CD4-positive, alpha-beta T cell (primary cell): Measurements from ENCODE around the gene PMM1. TPM values are rescaled to one million over a fixed set of nuclear protein-coding genes. Genes with fewer than 3 reads are reported as not detected.

Source experiments
- ATAC-seq: fragments of 200-7000 bp; cut with Tn5 transposase; one replicate; pipeline ENCODE4 v1.10.0; 2022; ENCODE audit warnings: mild to moderate bottlenecking; ENCODE audit not compliant: poor library complexity
- CTCF ChIA-PET: fragments of 350-600 bp; sonication (Branson Sonifier 250); formaldehyde crosslinking; loops from one replicate; lab custom pipeline; 2021; ENCODE audit warnings: antibody characterized with exemption, inconsistent platforms; lab: Charles Lee
- POLR2A ChIA-PET: fragments of 350-600 bp; sonication (Branson Sonifier 250); formaldehyde crosslinking; loops from one replicate; lab custom pipeline; 2021; ENCODE audit warnings: antibody characterized with exemption, inconsistent platforms; lab: Charles Lee
- DNase-seq, 14 experiments: peaks; one replicate each; pipeline ENCODE4 v3.0.0-alpha.2; 2013 to 2020; ENCODE audit warnings: mixed read lengths in 2 of 14
- H3K27ac ChIP-seq, 2 donors: one replicate each; pipeline versions ENCODE4 v1.5.1 to v1.7.0; 2013; ENCODE audit warnings: low read length in 2 of 2, low read depth in 1 of 2, mild to moderate bottlenecking in 1 of 2
- H3K27me3 ChIP-seq, 2 experiments: 1 replicate in 1 of 2; 2 replicates in 1 of 2; pipeline versions ENCODE4 v1.6.1 to v1.7.0; 2013; ENCODE audit warnings: low read length in 2 of 2, control low read depth in 1 of 2, mild to moderate bottlenecking in 1 of 2, moderate library complexity in 1 of 2; ENCODE audit not compliant: insufficient read depth in 2 of 2, control insufficient read depth in 1 of 2
- H3K36me3 ChIP-seq: one replicate; pipeline ENCODE4 v1.6.1; 2013; ENCODE audit warnings: low read length, control low read depth; ENCODE audit not compliant: insufficient read depth
- H3K4me1 ChIP-seq: one replicate; pipeline ENCODE4 v1.6.1; 2013; ENCODE audit warnings: low read length, control low read depth; ENCODE audit not compliant: insufficient read depth
- H3K4me3 ChIP-seq: one replicate; pipeline ENCODE4 v1.5.1; 2013; ENCODE audit warnings: mild to moderate bottlenecking, low read length, moderate library complexity
- H3K9me3 ChIP-seq, 2 experiments: 1 replicate in 1 of 2; 2 replicates in 1 of 2; pipeline versions ENCODE4 v1.6.1 to v1.7.0; 2013; ENCODE audit warnings: low read length in 2 of 2, mild to moderate bottlenecking in 2 of 2, control low read depth in 1 of 2, moderate library complexity in 1 of 2; ENCODE audit not compliant: control insufficient read depth in 1 of 2, insufficient read depth in 1 of 2
- H3K27ac Mint-ChIP-seq: one replicate; pipeline ENCODE4 v1.8.0; 2020; ENCODE audit warnings: mixed read lengths
- H3K27me3 Mint-ChIP-seq: one replicate; pipeline ENCODE4 v1.8.0; 2021; ENCODE audit warnings: mixed read lengths
- H3K36me3 Mint-ChIP-seq: one replicate; pipeline ENCODE4 v1.8.0; 2021; ENCODE audit warnings: low read depth, mixed read lengths
- H3K4me1 Mint-ChIP-seq: one replicate; pipeline ENCODE4 v1.8.0; 2021; ENCODE audit warnings: low read depth, mixed read lengths
- H3K4me3 Mint-ChIP-seq: one replicate; pipeline ENCODE4 v1.8.0; 2020; ENCODE audit warnings: mild to moderate bottlenecking, mixed read lengths
- H3K9me3 Mint-ChIP-seq: one replicate; pipeline ENCODE4 v1.8.0; 2020; ENCODE audit warnings: mixed read lengths
- CTCF ChIP-seq: fragments of 200-600 bp; IDR thresholded peaks from one replicate; pipeline ENCODE4 v1.8.0; 2022; ENCODE audit warnings: antibody characterized with exemption, mild to moderate bottlenecking
- intact Hi-C, 2 experiments: fragments of 100-400 bp; cut with DNase I in 1 of 2; cut with micrococcal nuclease in 1 of 2; formaldehyde crosslinking; loops; one replicate each; pipeline versions ENCODE4 v1.15.1 to v1.9.0; 2023 to 2025; cut with DNase I, micrococcal nuclease
- total RNA-seq, 174 experiments: library from RNA in 2 of 174; stranded (reverse) in 2 of 174; gene quantifications; one replicate each; pipeline ENCODE4 v1.2.3 and lab custom pipeline; 2021 to 2026

The PMM1 gene
- total RNA-seq, 2 experiments from 2014 or later = 24.8 to 25.5 TPM

- peaks cover 55% of the 10 kb centered on the region for H3K36me3 Mint-ChIP-seq
- H3K4me1 Mint-ChIP-seq = peaks cover 21% of the 10 kb centered on the region
- no peak overlapping the region for H3K27ac Mint-ChIP-seq
- no peak for DNase-seq
- Histone ChIP-seq H3K27ac (no peak overlapping the region), H3K36me3 (peaks cover 39% of the 10 kb centered on the region), H3K4me3 (no peak overlapping the region), H3K9me3 (no peaks in the 10 kb centered on the region), H3K4me1 (peaks cover 19% of the 10 kb centered on the region), H3K27me3 (no peaks in the 10 kb centered on the region)
- no peak overlapping the region for H3K4me3 Mint-ChIP-seq
- no peaks in the 10 kb centered on the region for H3K9me3 Mint-ChIP-seq
- H3K27me3 Mint-ChIP-seq = no peaks in the 10 kb centered on the region
- POLR2A ChIA-PET = interaction anchor here (1.0 kb wide), 1 partner anchor 12 kb away, joined by 3 read pairs; the partner anchor contains the start of gene PMM1
- TF ChIP-seq CTCF = no peak
- ATAC-seq = no peak
- CTCF ChIA-PET = no interaction called here
- intact Hi-C loops = no loop called here
Observed at GRCh38 chr22:41600976-41601375, 11.3 kb upstream of the PMM1 start.

GRCh38 chr22:41598891-41599635, 9.4 kb upstream of the PMM1 start:
- peaks cover 18% of the 10 kb centered on the region for H3K4me1 Mint-ChIP-seq
- Histone ChIP-seq H3K36me3 (peaks cover 33% of the 10 kb centered on the region), H3K9me3 (no peaks in the 10 kb centered on the region), H3K27me3 (no peaks in the 10 kb centered on the region), H3K4me3 (no peak overlapping the region), H3K27ac (no peak overlapping the region), H3K4me1 (peaks cover 14% of the 10 kb centered on the region)
- H3K9me3 Mint-ChIP-seq = no peaks in the 10 kb centered on the region
- no peaks in the 10 kb centered on the region for H3K27me3 Mint-ChIP-seq
- intact Hi-C loops = loop anchor here in 1 of 2 experiments (10.0 kb wide), 1 partner anchor 134 kb away; the partner anchor contains the start of genes ACO2 and PHF5A
- POLR2A ChIA-PET = interaction anchor here (1.7 to 1.8 kb wide), 2 partner anchors 10 to 22 kb away, joined by 4 to 8 read pairs; partner anchors contain the start of genes DESI1, PMM1 and XRCC6
- DNase-seq (no peak), ATAC-seq (no peak)
- H3K36me3 Mint-ChIP-seq = peaks cover 36% of the 10 kb centered on the region
- CTCF ChIA-PET = no interaction called here
- TF ChIP-seq CTCF = no peak
- no peak overlapping the region for H3K4me3 Mint-ChIP-seq
- no peak overlapping the region for H3K27ac Mint-ChIP-seq

GRCh38 chr22:41598081-41598480, 8.4 kb upstream of the PMM1 start:
- intact Hi-C loops = loop anchor here in 1 of 2 experiments (10.0 kb wide), 1 partner anchor 133 kb away; the partner anchor contains the start of genes ACO2 and PHF5A
- Histone ChIP-seq H3K27ac (no peak overlapping the region), H3K27me3 (no peaks in the 10 kb centered on the region), H3K9me3 (no peaks in the 10 kb centered on the region), H3K36me3 (peaks cover 29% of the 10 kb centered on the region), H3K4me1 (peaks cover 4% of the 10 kb centered on the region), H3K4me3 (no peak overlapping the region)
- Mint-ChIP-seq H3K27me3 (no peaks in the 10 kb centered on the region), H3K27ac (no peak overlapping the region), H3K9me3 (no peaks in the 10 kb centered on the region), H3K4me3 (no peak overlapping the region), H3K36me3 (peaks cover 26% of the 10 kb centered on the region), H3K4me1 (peaks cover 8% of the 10 kb centered on the region)
- ATAC-seq (no peak), DNase-seq (no peak)
- CTCF ChIA-PET = no interaction called here
- POLR2A ChIA-PET = interaction anchor here (1.7 to 1.8 kb wide), 2 partner anchors 9 to 23 kb away, joined by 4 to 8 read pairs; partner anchors contain the start of genes DESI1, PMM1 and XRCC6
- no peak for TF ChIP-seq CTCF
